ENCODE results near the gene NNAT.
"Not testable (repeated sequence)": the region's sequence is repeated elsewhere in the genome, so short reads cannot be mapped to it uniquely, and the experiment has no call there.

The NNAT gene, protein sequence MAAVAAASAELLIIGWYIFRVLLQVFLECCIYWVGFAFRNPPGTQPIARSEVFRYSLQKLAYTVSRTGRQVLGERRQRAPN

GRCh38 chr20:37521061-37521771 is at the start of gene NNAT:
Gene NNAT, plus strand, starts transcription at chr20:37521250. Its CDS starts 82 bp downstream, at chr20:37521332.
- H3K4me3 ChIP-seq (ENCODE audit: low read depth, low read length) = peak within 1 kb of the TSS; percentile 43
- DNase-seq (ENCODE audit: low read depth) = no peak
- TF ChIP-seq CTCF (IDR thresholded peaks at IDR 0.05; ENCODE audit: low read depth, low read length, missing control alignments) = no peak

DNA sequence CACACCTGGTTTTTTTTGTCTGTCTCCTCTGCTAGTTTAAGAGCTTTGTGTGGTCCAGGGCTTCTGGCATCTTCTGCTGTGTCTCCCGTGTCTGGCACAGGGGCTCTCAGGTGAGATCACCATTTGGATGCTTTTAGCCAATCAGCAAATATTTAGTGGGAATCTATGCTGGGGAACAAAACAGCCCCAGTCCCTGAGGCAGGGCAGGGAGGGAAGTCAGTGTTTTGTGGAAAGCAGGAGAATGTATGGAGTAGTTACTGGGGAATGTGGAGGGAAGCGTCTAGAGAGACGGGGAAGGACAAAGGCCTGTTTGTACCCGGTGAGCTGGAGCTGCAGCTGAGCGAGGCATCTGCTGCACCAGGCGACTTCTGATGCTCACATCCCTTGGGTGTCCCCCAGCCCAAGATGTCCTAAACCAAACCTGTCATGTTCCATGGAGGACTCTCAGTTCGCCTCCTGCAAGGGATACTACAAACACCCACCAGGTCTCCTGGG is 49.3 kb upstream of the NNAT start:
- TF ChIP-seq CTCF (IDR thresholded peaks at IDR 0.05; ENCODE audit: low read depth, low read length, missing control alignments) = no peak
- no peak overlapping the region for H3K4me3 ChIP-seq (ENCODE audit: low read depth, low read length)
- no peak for DNase-seq (ENCODE audit: low read depth)

- not testable (repeated sequence) for DNase-seq (ENCODE audit: low read depth); H3K4me3 ChIP-seq (ENCODE audit: low read depth, low read length)
Observed at GRCh38 chr20:37472435-37472834, 48.6 kb upstream of the NNAT start.

GRCh38 chr20:37473249-37474000 is 47.6 kb upstream of the NNAT start:
- H3K4me3 ChIP-seq (ENCODE audit: low read depth, low read length) = no peak overlapping the region
- TF ChIP-seq CTCF (IDR thresholded peaks at IDR 0.05; ENCODE audit: low read depth, low read length, missing control alignments) = no peak
- DNase-seq (ENCODE audit: low read depth) = no peak

DNA sequence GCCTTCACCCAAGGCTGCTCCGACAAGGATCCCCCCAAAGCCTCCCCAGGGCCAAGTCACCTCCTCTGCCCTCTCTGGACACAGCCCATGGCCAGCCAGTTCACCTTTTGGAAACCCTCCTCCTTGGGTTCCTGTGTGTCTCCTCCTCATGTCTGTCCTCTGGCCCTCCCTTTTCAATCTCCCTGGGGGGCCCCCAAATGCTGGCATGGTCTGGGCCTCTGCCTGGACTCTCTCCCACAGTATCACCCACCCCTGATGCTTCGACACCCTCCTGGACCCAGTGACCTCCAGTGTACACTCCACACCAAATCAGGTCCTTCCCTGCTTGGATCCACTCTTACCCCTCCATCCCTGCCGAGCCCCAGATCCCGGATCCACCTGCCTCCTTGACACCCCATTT is 46.7 kb upstream of the NNAT start:
- TF ChIP-seq CTCF (IDR thresholded peaks at IDR 0.05; ENCODE audit: low read depth, low read length, missing control alignments) = no peak
- no peak for DNase-seq (ENCODE audit: low read depth)
- no peak overlapping the region for H3K4me3 ChIP-seq (ENCODE audit: low read depth, low read length)

DNA sequence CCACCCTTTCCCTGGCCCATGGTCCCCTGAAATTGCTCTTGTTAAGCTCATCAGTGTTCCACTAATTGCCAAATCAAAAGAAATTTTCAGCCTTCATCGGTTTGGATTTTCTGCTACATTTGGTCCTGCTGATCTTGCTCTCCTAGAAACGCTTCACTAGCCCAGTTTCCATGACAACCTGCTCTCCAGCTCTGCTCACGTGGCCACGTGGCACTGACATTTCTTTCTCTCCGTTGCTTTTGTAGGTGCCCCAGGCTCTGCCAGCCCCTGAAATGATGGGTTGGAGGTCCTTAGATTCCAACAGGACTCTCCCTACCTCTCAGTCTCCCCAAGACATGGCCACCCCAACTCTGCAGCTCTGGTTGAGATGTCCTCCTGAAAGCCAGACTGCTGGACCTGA is 45.8 kb upstream of the NNAT start:
- no peak overlapping the region for H3K4me3 ChIP-seq (ENCODE audit: low read depth, low read length)
- TF ChIP-seq CTCF (IDR thresholded peaks at IDR 0.05; ENCODE audit: low read depth, low read length, missing control alignments) = no peak
- DNase-seq (ENCODE audit: low read depth) = no peak

- no peak for TF ChIP-seq CTCF (IDR thresholded peaks at IDR 0.05; ENCODE audit: low read depth, low read length, missing control alignments)
- H3K4me3 ChIP-seq (ENCODE audit: low read depth, low read length) = no peak overlapping the region
- DNase-seq (ENCODE audit: low read depth) = no peak
Observed at GRCh38 chr20:37477041-37477440, 44.0 kb upstream of the NNAT start.
